CD14-positive monocyte (primary cell): ENCODE data around the gene GPR42. TPM values are rescaled to one million over a fixed set of nuclear protein-coding genes. Genes with fewer than 3 reads are reported as not detected.
A peak's percentile ranks its signal among the peaks of the same experiment; 100 is the strongest.

ENCODE experiments used
- DNase-seq, 3 donors: peaks; one replicate each; pipeline ENCODE4 v3.0.0-alpha.2; 2011 to 2022
- H2AFZ ChIP-seq: 2 replicates; pipeline ENCODE4 v1.6.0; 2012; ENCODE audit warnings: mild to moderate bottlenecking, low read depth, low read length, inconsistent platforms; ENCODE audit not compliant: insufficient read depth, poor library complexity, severe bottlenecking
- H3K27ac ChIP-seq, 2 donors: 1 replicate in 1 of 2; 2 replicates in 1 of 2; pipeline ENCODE4 v1.5.1; 2012 to 2013; ENCODE audit warnings: low read length in 2 of 2, control low read depth in 1 of 2, inconsistent platforms in 1 of 2, low read depth in 1 of 2, mild to moderate bottlenecking in 1 of 2
- H3K27me3 ChIP-seq, 2 donors: one replicate each; pipeline versions ENCODE4 v1.6.0 to v1.6.1; 2011 to 2013; ENCODE audit warnings: low read length in 2 of 2; ENCODE audit not compliant: control insufficient read depth in 2 of 2, insufficient read depth in 2 of 2
- H3K36me3 ChIP-seq, 2 donors: replicated peaks in 1 of 2; 1 replicate in 1 of 2; 2 replicates in 1 of 2; pipeline versions ENCODE4 v1.5.1 to v1.6.1; 2012 to 2013; ENCODE audit warnings: low read length in 2 of 2, control low read depth in 1 of 2, inconsistent platforms in 1 of 2, mild to moderate bottlenecking in 1 of 2; ENCODE audit not compliant: insufficient read depth in 2 of 2, control insufficient read depth in 1 of 2
- H3K4me1 ChIP-seq, 2 donors: 1 replicate in 1 of 2; 2 replicates in 1 of 2; pipeline versions ENCODE4 v1.5.1 to v1.6.1; 2012 to 2013; ENCODE audit warnings: low read length in 2 of 2, control low read depth in 1 of 2, inconsistent platforms in 1 of 2, mild to moderate bottlenecking in 1 of 2, moderate library complexity in 1 of 2; ENCODE audit not compliant: insufficient read depth in 2 of 2, control insufficient read depth in 1 of 2
- H3K4me2 ChIP-seq: replicated peaks from 2 replicates; pipeline ENCODE3; 2012; ENCODE audit warnings: low read length, moderate library complexity, mild to moderate bottlenecking; ENCODE audit not compliant: poor library complexity, severe bottlenecking; ENCODE audit errors: extremely low read depth
- H3K4me3 ChIP-seq, 3 experiments: fragments of 200-600 bp in 1 of 3; sonication (generic) in 1 of 3; replicated peaks in 1 of 3; 1 replicate in 2 of 3; 2 replicates in 1 of 3; pipeline ENCODE4 v1.5.1; 2011 to 2013; ENCODE audit warnings: low read length in 3 of 3, mild to moderate bottlenecking in 3 of 3, control low read depth in 2 of 3, low read depth in 2 of 3, inconsistent platforms in 1 of 3, moderate library complexity in 1 of 3
- H3K79me2 ChIP-seq: 2 replicates; pipeline ENCODE4 v1.6.0; 2012; ENCODE audit warnings: mild to moderate bottlenecking, control low read depth, inconsistent platforms, low read length, moderate library complexity; ENCODE audit not compliant: insufficient read depth
- H3K9ac ChIP-seq: 2 replicates; pipeline ENCODE4 v1.6.0; 2017; ENCODE audit warnings: low read length, mild to moderate bottlenecking; ENCODE audit not compliant: insufficient read depth, poor library complexity, severe bottlenecking
- H3K9me3 ChIP-seq, 2 donors: replicated peaks in 1 of 2; 1 replicate in 1 of 2; 2 replicates in 1 of 2; pipeline versions ENCODE4 v1.5.1 to v1.6.1; 2012 to 2013; ENCODE audit warnings: low read length in 2 of 2, control low read depth in 1 of 2; ENCODE audit not compliant: control insufficient read depth in 1 of 2, insufficient read depth in 1 of 2
- H4K20me1 ChIP-seq: 2 replicates; pipeline ENCODE4 v1.6.0; 2012; ENCODE audit warnings: mild to moderate bottlenecking, low read length, control low read depth, moderate library complexity; ENCODE audit not compliant: insufficient read depth
- H3K27ac Mint-ChIP-seq, 7 donors: one replicate each; pipeline ENCODE4 v1.8.0; 2020; ENCODE audit warnings: mild to moderate bottlenecking in 7 of 7, mixed read lengths in 7 of 7, moderate library complexity in 6 of 7, inconsistent platforms in 2 of 7
- H3K27me3 Mint-ChIP-seq, 3 donors: one replicate each; pipeline ENCODE4 v1.8.0; 2021 to 2022; ENCODE audit warnings: low read depth in 3 of 3, mild to moderate bottlenecking in 3 of 3, mixed read lengths in 3 of 3, moderate library complexity in 3 of 3, inconsistent platforms in 1 of 3
- H3K36me3 Mint-ChIP-seq, 2 donors: one replicate each; pipeline ENCODE4 v1.8.0; 2020; ENCODE audit warnings: mixed read lengths in 2 of 2, inconsistent platforms in 1 of 2, mild to moderate bottlenecking in 1 of 2
- H3K4me1 Mint-ChIP-seq: one replicate; pipeline ENCODE4 v1.8.0; 2020; ENCODE audit warnings: mild to moderate bottlenecking, mixed read lengths
- H3K4me3 Mint-ChIP-seq, 2 donors: one replicate each; pipeline ENCODE4 v1.8.0; 2020; ENCODE audit warnings: mild to moderate bottlenecking in 2 of 2, mixed read lengths in 2 of 2, moderate library complexity in 1 of 2
- H3K9me3 Mint-ChIP-seq, 7 donors: one replicate each; pipeline ENCODE4 v1.8.0; 2020 to 2022; ENCODE audit warnings: mixed read lengths in 7 of 7, mild to moderate bottlenecking in 6 of 7, moderate library complexity in 6 of 7, inconsistent platforms in 2 of 7
- WGBS: methylation state at CpG from one replicate; pipeline ENCODE4 v1.1.5; 2013; ENCODE audit warnings: missing lambda C conversion rate; ENCODE audit not compliant: insufficient coverage; 5-methylcytosine and 5-hydroxymethylcytosine counted together
- intact Hi-C, 2 donors: fragments of 100-400 bp; cut with micrococcal nuclease; formaldehyde crosslinking; loops; one replicate each; pipeline versions ENCODE4 v1.15.0 to v1.15.1; 2023
- polyA plus RNA-seq, 3 donors: library from polyadenylated mRNA; depleted of rRNA in 1 of 3; unstranded in 2 of 3; stranded (reverse) in 1 of 3; fragments of 300-500 nt in 2 of 3; fragments of >200 nt in 1 of 3; fragmentation: Illumina TruSeq in 2 of 3; gene quantifications; 1 replicate in 2 of 3; 2 replicates in 1 of 3; pipeline ENCODE4 v1.2.3, GENCODE V29; 2012 to 2021
- TF ChIP-seq, protein P1 (sequence below): fragments of 200-600 bp; IDR thresholded peaks from one replicate; pipeline ENCODE4 v1.8.0; 2022; ENCODE audit warnings: antibody characterized with exemption, mild to moderate bottlenecking

GPR42 gene
- polyA plus RNA-seq, 3 donors = 0.17 to 2.9 TPM; not detected in 1

DNA sequence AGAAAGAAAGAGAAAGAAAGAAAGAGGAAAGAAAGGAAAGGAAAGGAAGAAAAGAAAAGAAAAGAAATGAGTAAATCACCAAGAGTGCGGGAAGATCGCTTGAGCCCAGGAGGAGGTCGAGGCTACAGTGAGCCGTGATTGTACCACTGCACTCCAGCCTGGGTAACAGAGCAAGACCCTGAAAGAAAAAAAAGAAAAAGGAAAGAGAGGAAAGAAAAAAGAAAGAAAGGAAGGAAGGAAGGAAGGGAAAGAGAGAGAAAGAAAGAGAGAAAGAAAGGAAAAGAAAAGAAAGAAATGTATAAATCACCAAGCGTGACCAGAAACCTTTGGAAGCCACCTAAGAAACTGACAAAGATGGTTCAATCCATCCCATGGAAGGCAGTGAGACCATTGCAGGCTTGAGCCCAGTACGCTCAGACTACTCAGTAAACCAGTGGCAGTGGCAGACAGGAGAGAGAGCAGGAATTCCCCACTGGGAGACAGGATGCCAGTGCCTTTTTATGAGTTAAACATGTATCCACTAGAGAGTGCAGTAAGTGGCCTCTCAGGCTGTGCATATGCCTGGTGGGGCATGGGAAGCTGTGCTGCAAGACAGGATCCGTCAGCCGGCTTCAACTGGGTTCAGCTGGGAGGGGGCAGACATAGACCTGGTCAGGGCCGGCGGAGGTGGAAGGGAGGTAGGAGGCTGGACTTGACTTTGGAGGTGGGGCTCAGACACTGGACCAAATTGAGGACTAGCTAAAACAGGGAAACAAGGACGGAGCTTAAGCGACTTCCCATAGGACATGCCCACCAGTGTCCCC, 4.8 kb downstream of the GPR42 start:
- H3K79me2 ChIP-seq = no peaks in the 10 kb centered on the region
- no peaks in the 10 kb centered on the region for H3K36me3 Mint-ChIP-seq
- peaks cover 10 to 25% (median 20%) of the 10 kb centered on the region in 3 donors for H3K27me3 Mint-ChIP-seq
- H3K27ac Mint-ChIP-seq = peak overlapping the region in 6 of 7 donors; percentile 6 to 84 (median 36)
- peaks cover 0 to 13% of the 10 kb centered on the region in 2 donors for H3K4me1 ChIP-seq
- no peak for DNase-seq
- peaks cover 29% of the 10 kb centered on the region for H3K4me1 Mint-ChIP-seq
- no peaks in the 10 kb centered on the region for H4K20me1 ChIP-seq
- no peak overlapping the region for H3K9ac ChIP-seq
- no peak overlapping the region for H2AFZ ChIP-seq
- TF ChIP-seq, protein P1, sequence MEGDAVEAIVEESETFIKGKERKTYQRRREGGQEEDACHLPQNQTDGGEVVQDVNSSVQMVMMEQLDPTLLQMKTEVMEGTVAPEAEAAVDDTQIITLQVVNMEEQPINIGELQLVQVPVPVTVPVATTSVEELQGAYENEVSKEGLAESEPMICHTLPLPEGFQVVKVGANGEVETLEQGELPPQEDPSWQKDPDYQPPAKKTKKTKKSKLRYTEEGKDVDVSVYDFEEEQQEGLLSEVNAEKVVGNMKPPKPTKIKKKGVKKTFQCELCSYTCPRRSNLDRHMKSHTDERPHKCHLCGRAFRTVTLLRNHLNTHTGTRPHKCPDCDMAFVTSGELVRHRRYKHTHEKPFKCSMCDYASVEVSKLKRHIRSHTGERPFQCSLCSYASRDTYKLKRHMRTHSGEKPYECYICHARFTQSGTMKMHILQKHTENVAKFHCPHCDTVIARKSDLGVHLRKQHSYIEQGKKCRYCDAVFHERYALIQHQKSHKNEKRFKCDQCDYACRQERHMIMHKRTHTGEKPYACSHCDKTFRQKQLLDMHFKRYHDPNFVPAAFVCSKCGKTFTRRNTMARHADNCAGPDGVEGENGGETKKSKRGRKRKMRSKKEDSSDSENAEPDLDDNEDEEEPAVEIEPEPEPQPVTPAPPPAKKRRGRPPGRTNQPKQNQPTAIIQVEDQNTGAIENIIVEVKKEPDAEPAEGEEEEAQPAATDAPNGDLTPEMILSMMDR = no peak
- H3K4me2 ChIP-seq = no peak overlapping the region
- H3K9me3 ChIP-seq = peaks cover 0 to 3% of the 10 kb centered on the region in 2 donors
- H3K4me3 Mint-ChIP-seq = peak overlapping the region in 1 of 2 donors; percentile 28
- peaks cover 0 to 2% of the 10 kb centered on the region in 2 donors for H3K27me3 ChIP-seq
- H3K4me3 ChIP-seq = no peak overlapping the region
- H3K27ac ChIP-seq = no peak overlapping the region
- 94% methylated on average over 10 of the region's 12 CpGs for WGBS
- intact Hi-C loops = no loop called here
- H3K9me3 Mint-ChIP-seq = peaks cover 0 to 12% (median 4%) of the 10 kb centered on the region in 7 donors
- no peaks in the 10 kb centered on the region for H3K36me3 ChIP-seq

DNA sequence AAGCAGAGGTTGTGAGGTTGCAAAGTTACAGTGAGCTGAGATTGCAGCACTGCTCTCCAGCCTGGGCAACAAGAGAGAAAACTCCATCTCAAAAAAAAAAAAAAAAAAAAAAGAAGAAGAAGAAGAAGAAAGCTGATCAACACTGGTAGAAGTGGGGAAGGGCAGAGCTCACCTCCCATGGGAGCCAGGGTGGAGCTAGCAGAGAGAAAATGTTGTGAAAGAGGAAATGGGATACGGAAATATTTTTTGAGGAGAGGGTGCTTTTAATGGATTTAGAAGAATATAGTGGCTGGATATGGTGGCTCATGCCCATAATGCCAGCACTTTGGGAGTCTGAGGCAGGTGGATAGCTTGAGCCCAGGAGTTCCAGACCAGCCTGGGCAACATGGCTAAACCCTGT, 6.8 kb downstream of the GPR42 start:
- Histone ChIP-seq H4K20me1 (no peaks in the 10 kb centered on the region), H3K9me3 (peaks cover 0 to 3% of the 10 kb centered on the region in 2 donors), H3K4me1 (peaks cover 0 to 13% of the 10 kb centered on the region in 2 donors), H3K27me3 (peaks cover 0 to 2% of the 10 kb centered on the region in 2 donors), H2AFZ (no peak overlapping the region), H3K9ac (no peak overlapping the region), H3K27ac (no peak overlapping the region), H3K36me3 (no peaks in the 10 kb centered on the region), H3K4me2 (no peak overlapping the region), H3K79me2 (no peaks in the 10 kb centered on the region), H3K4me3 (no peak overlapping the region)
- Mint-ChIP-seq H3K27me3 (peaks cover 17 to 27% (median 23%) of the 10 kb centered on the region in 3 donors), H3K27ac (peak overlapping the region in 1 of 7 donors; percentile 54), H3K9me3 (peaks cover 0 to 12% (median 4%) of the 10 kb centered on the region in 7 donors), H3K4me3 (peak overlapping the region in 1 of 2 donors; percentile 43), H3K4me1 (peaks cover 29% of the 10 kb centered on the region), H3K36me3 (no peaks in the 10 kb centered on the region)
- TF ChIP-seq, protein P1 = no peak
- WGBS = 44% methylated on average over 1 of the region's 1 CpG
- intact Hi-C loops = no loop called here
- no peak for DNase-seq
